Epithelial cell of proximal tubule (primary cell): ENCODE results near the gene SFMBT1. TPM values are rescaled to one million over a fixed set of nuclear protein-coding genes. Genes with fewer than 3 reads are reported as not detected.
A peak's percentile ranks its signal among the peaks of the same experiment; 100 is the strongest.

Experiments
- DNase-seq: peaks from one replicate; pipeline ENCODE4 v3.0.0-alpha.2; 2011; ENCODE audit warnings: low read depth
- H3K4me3 ChIP-seq: 2 replicates; pipeline ENCODE4 v1.5.1; 2011; ENCODE audit warnings: low read depth, mild to moderate bottlenecking, low read length
- total RNA-seq: library from RNA; depleted of rRNA; stranded (reverse); fragments of >200 nt; gene quantifications from 2 replicates; pipeline ENCODE4 v1.2.3, GENCODE V29; 2015
- TF ChIP-seq, protein P1 (sequence below): conservative IDR thresholded peaks from 2 replicates; pipeline ENCODE4 v1.5.1; 2012; ENCODE audit warnings: low read depth, mild to moderate bottlenecking, low read length

The SFMBT1 gene
- total RNA-seq, 1 donor from 2014 or later = 1.8 TPM

DNA sequence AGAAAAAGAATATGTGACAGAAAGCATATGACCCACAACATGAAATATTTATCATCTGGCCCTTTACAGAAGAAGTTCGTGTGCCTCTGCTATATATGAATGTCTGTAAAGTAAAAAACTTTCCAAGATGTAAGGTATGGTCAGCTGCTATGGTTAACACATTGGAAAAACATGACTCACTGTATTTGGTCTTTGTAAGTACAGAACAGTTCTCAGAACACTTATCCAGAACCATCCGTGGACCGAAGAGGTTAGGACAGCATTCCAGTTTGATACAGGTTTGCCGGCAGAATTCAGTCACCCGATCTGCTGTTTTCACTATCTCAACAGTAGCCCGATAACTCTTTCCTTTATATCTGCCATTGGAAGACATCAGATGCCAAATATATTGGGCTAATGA lies 135.1 kb downstream of the SFMBT1 start:
- TF ChIP-seq, protein P1, sequence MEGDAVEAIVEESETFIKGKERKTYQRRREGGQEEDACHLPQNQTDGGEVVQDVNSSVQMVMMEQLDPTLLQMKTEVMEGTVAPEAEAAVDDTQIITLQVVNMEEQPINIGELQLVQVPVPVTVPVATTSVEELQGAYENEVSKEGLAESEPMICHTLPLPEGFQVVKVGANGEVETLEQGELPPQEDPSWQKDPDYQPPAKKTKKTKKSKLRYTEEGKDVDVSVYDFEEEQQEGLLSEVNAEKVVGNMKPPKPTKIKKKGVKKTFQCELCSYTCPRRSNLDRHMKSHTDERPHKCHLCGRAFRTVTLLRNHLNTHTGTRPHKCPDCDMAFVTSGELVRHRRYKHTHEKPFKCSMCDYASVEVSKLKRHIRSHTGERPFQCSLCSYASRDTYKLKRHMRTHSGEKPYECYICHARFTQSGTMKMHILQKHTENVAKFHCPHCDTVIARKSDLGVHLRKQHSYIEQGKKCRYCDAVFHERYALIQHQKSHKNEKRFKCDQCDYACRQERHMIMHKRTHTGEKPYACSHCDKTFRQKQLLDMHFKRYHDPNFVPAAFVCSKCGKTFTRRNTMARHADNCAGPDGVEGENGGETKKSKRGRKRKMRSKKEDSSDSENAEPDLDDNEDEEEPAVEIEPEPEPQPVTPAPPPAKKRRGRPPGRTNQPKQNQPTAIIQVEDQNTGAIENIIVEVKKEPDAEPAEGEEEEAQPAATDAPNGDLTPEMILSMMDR = no peak
- no peak for DNase-seq
- H3K4me3 ChIP-seq = no peak overlapping the region

DNA sequence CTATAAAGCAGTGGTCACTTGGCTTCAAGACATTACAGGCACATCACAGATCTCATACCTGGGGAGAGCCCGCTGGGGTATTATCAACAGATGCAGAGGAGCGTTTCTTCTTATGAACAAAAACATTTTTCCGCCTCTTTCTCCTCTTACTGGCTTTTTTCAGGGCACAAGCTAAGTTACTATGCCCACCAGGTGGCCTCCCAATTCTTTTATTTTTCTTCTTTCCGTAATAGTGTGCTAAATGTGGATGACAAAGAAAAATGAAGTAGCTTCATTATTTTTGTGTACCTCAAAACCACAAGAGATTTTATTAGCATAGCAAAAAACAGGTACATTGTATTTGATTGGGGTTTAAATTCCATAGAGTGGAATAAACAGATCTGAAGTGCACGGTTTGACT lies 138.4 kb downstream of the SFMBT1 start:
- TF ChIP-seq, protein P1 = peak; percentile 17
- H3K4me3 ChIP-seq = no peak overlapping the region
- DNase-seq = no peak

DNA sequence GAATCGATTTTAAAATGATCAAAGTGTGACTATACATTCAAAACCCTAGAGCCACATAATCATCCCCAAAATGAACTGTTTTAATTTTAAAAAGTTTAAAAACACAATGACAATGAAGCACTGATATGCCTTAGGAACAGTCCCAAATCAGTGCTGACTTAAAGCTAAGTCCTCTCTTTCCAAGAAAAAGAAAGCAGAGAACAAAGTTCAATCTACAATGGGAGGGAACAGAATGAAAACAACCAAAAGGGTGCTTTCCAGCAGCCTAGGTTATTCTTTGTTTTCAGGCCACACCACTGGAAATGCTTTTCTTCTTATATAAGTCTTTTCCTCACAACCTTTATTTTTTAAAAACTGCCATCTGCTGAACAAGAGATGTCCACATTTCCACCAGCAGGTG lies 141.3 kb downstream of the SFMBT1 start:
- no peak for DNase-seq
- TF ChIP-seq, protein P1 = no peak
- H3K4me3 ChIP-seq = no peak overlapping the region

DNA sequence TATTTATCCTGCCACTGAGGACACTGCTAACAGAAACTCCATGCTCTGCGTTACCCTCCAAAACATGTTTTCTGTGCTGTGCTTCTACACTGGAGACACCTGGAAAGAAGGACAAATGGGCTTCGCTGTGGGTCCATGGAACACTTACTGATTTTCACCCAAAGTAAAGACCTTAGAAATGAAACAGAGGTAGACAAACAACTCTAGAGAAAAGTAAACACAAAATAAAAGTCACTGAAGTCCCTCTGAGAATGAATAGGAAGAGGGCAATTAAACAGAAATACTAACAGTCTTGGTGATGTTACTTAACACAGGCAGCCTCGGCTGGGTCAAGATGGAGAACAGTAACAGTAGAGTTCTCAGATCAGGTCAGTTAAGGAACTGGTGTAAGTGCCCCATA lies 141.9 kb downstream of the SFMBT1 start:
- TF ChIP-seq, protein P1 = no peak
- no peak overlapping the region for H3K4me3 ChIP-seq
- no peak for DNase-seq

DNA sequence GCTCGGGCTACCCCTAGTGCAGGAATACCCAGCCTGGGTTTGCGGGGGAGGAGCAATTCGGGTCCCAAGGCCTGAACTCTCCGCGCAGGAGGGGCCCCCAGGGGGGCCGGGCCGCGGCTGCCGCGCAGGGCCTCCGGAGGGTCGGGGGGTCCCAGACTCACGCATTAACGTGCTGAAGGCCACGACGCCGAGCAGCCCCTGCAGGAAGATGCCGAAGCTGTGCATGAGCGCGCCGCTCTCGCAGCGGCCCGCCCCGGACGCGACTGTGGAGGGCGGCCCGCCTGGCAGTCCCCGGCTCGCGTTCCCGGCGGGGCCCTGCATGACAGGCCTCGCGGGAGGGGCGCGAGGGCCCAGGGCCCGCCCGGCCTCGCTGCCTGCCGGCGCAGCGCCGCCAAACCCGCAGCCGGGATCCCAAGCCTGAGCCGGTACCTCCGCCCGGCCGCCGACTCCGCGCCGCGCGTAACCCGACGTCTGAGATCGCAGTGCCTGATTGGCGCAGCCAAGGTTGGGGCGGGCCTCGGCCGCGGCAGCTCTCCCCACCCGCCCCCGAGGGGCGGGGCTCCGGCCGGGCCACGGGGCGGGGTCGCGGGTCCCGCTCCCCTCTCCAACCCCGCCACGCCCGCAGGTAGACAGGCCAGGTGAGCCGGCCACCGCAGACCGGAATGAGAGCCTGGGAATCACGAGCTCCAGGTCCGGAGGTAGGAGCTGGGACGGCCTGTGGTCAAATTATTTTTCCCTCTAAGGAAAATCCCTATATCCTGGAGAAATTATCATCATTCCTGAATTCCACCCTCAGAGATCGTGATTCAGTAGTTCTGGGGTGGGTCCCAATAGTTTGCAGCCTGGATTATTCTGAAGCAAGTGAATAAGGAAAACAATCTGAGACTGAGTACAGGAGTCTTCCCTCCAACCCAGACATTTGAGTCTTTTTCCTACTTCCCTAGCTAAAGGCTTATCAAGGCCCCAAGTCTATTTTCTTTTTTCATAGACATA lies 148.4 kb downstream of the SFMBT1 start, which contains the start of gene STIMATE:
TSS of gene STIMATE (minus strand) at position 419 of the 993 bp plus-strand sequence. CDS start at position 321, 98 bp downstream.
- no peak for DNase-seq
- TF ChIP-seq, protein P1 = no peak
- H3K4me3 ChIP-seq = peak within 1 kb of the TSS; percentile 91

DNA sequence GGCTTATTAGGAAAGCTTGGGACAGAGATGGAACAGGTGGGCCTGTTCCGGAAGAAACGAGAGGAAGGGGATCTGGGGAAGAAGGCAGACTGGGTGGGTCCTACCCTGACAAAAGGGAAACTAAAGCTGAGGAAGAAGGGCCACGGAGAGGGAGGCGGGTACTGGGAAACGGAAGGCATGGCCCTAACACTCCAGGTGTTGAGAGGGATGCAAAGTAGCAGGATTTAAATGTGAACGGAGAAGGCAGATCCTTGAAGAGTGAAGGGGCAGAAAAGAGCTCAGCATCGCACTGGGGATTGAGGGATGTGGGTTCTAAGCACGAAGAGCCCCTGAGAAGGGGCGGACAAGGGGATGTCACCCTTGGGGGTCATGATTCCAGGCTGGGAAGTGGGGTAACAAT lies 149.3 kb downstream of the SFMBT1 start:
- TF ChIP-seq, protein P1 = no peak
- H3K4me3 ChIP-seq = peak overlapping the region; percentile 91
- no peak for DNase-seq
